Heart right ventricle (tissue), 16 donors: ENCODE data around the gene BPTF. TPM values are rescaled to one million over a fixed set of nuclear protein-coding genes. Genes with fewer than 3 reads are reported as not detected.

Source experiments
- ATAC-seq, 8 donors: fragments of 200-7000 bp; cut with Tn5 transposase; one replicate each; pipeline ENCODE4 v1.9.1; 2020; ENCODE audit warnings: mild to moderate bottlenecking in 8 of 8, moderate library complexity in 8 of 8, moderate number of reproducible peaks in 1 of 8
- DNase-seq, 2 donors: peaks; one replicate each; pipeline ENCODE4 v3.0.0-alpha.2; 2020
- H3K27ac ChIP-seq, 10 donors: fragments of 200-600 bp; sonication (generic) in 2 of 10; one replicate each; pipeline versions ENCODE4 v1.5.0 to v1.8.0; 2020 to 2022; ENCODE audit warnings: mild to moderate bottlenecking in 3 of 10
- H3K27me3 ChIP-seq, 7 donors: fragments of 200-600 bp; one replicate each; pipeline ENCODE4 v1.8.0; 2021 to 2022; ENCODE audit warnings: mild to moderate bottlenecking in 2 of 7
- H3K36me3 ChIP-seq, 9 donors: fragments of 200-600 bp; sonication (generic) in 1 of 9; one replicate each; pipeline versions ENCODE4 v1.5.0 to v1.8.0; 2020 to 2022; ENCODE audit warnings: mild to moderate bottlenecking in 2 of 9
- H3K4me1 ChIP-seq, 9 donors: fragments of 200-600 bp; sonication (generic) in 1 of 9; one replicate each; pipeline versions ENCODE4 v1.5.0 to v1.8.0; 2020 to 2022; ENCODE audit warnings: mild to moderate bottlenecking in 4 of 9
- H3K4me3 ChIP-seq, 10 donors: fragments of 200-600 bp; sonication (generic) in 2 of 10; one replicate each; pipeline versions ENCODE4 v1.5.0 to v1.8.0; 2020 to 2022; ENCODE audit warnings: mild to moderate bottlenecking in 7 of 10, moderate library complexity in 2 of 10
- H3K9me3 ChIP-seq, 11 donors: fragments of 200-600 bp in 10 of 11; sonication (generic) in 2 of 11; one replicate each; pipeline versions ENCODE4 v1.5.0 to v1.8.0; 2013 to 2022; ENCODE audit warnings: mild to moderate bottlenecking in 2 of 11, control low read depth in 1 of 11, moderate library complexity in 1 of 11
- WGBS, 2 donors: extraction: QIAGEN DNeasy Blood & Tissue Kit; methylation state at CpG; one replicate each; pipeline ENCODE4 v1.1.7; 2013; ENCODE audit warnings: inconsistent platforms in 1 of 2; 5-methylcytosine and 5-hydroxymethylcytosine counted together
- intact Hi-C, 10 donors: fragments of 100-400 bp; cut with DNase I; formaldehyde crosslinking; loops; one replicate each; pipeline versions ENCODE4 v1.11.1 to v1.14.2; 2022
- polyA plus RNA-seq, 2 donors: library from polyadenylated mRNA; stranded (reverse); fragments of 200-250 nt; gene quantifications; one replicate each; pipeline ENCODE4 v1.2.3, GENCODE V29; 2013
- total RNA-seq, 10 donors: library from RNA; stranded (reverse); fragmentation: NEBNext Ultra II Directional in 3 of 10; extraction: Animal tissue kit (Norgen Biotek cat#: 25700) in 3 of 10; gene quantifications; one replicate each; pipeline versions ENCODE4 v1.2.1 to v1.2.4, GENCODE V29; 2021 to 2023
- TF ChIP-seq, protein P1 (sequence below), 9 donors: fragments of 200-600 bp; sonication (generic) in 2 of 9; IDR thresholded peaks; one replicate each; pipeline versions ENCODE4 v1.5.0 to v1.8.0; 2021 to 2022; ENCODE audit warnings: antibody characterized with exemption in 9 of 9, mild to moderate bottlenecking in 5 of 9, moderate library complexity in 1 of 9
- donor health status: Arrhythmogenic right ventricular cardiomyopathy.
- donor health status: ischemic (EF 13 %, LVEDD 7.1; RV severe dilation, severe dysfunction).
- donor health status: healthy with polysubstance abuse.
- donor health status: DM: no; HTN: yes; CAD: no.
- donor health status: DM: no; HTN: no; CAD: no.
- donor health status: ischemic (EF 25% LVEDD 6.9; RV normal size, moderate dysfunction).
- donor health status: ischemic (EF 25% LVEDD 5.7; RV mildly dilated, moderate dysfunction).
- donor health status: healthy.
- donor health status: DM: yes; HTN: yes; CAD: no.
- donor health status: Ischemic cardiomyopathy.
- donor health status: ischemic (EF 35%, LVEDD 5.7; RV mildly dilated, moderate dysfunction).
- donor health status: nonischemic (EF 11% LVEDD 7.7; RV severe dilation, severe dysfunction).
- donor health status: DM: yes; HTN: yes; CAD: no.
- donor health status: PGD.
- donor health status: ischemic (EF 29% LVEDD 5.4; RV normal size, mild dysfunction).
- donor health status: nonischemic (EF 23%, LVEDD 6.1; RV moderate dilation, normal function).

The BPTF gene
- total and polyA plus RNA-seq, 12 donors = 9.2 to 102 (median 76.9) TPM

DNA sequence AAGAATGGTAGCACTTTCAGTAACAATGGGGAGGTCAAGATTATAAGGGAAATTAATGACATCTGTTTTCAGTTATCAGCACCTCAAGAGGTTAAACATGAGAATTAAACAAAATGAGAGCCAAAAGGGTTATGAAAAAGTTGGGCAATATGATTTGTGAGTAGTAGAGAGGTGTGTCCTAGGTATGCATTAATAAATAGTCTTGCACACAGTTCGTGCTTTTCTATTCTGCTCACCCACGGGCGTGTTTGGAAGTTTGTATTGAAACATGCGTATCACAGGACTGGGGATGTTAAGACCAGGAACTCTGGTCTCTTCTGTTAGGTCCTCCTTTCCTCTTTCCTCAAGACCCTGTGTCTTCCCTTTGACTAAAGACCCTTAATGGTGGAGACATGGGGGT, 6.0 kb downstream of the BPTF start:
- TF ChIP-seq, protein P1, sequence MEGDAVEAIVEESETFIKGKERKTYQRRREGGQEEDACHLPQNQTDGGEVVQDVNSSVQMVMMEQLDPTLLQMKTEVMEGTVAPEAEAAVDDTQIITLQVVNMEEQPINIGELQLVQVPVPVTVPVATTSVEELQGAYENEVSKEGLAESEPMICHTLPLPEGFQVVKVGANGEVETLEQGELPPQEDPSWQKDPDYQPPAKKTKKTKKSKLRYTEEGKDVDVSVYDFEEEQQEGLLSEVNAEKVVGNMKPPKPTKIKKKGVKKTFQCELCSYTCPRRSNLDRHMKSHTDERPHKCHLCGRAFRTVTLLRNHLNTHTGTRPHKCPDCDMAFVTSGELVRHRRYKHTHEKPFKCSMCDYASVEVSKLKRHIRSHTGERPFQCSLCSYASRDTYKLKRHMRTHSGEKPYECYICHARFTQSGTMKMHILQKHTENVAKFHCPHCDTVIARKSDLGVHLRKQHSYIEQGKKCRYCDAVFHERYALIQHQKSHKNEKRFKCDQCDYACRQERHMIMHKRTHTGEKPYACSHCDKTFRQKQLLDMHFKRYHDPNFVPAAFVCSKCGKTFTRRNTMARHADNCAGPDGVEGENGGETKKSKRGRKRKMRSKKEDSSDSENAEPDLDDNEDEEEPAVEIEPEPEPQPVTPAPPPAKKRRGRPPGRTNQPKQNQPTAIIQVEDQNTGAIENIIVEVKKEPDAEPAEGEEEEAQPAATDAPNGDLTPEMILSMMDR (IDR thresholded peaks at IDR 0.05) = no peak
- Histone ChIP-seq H3K4me3 (no peak overlapping the region), H3K27me3 (no peaks in the 10 kb centered on the region), H3K9me3 (no peaks in the 10 kb centered on the region), H3K4me1 (peaks cover 4 to 79% (median 57%) of the 10 kb centered on the region in 9 donors), H3K27ac (no peak overlapping the region), H3K36me3 (no peaks in the 10 kb centered on the region)
- ATAC-seq (no peak), DNase-seq (no peak)
- intact Hi-C loops = no loop called here
- WGBS, 2 donors = 86 to 87% methylated on average over 4 of the region's 4 CpGs

DNA sequence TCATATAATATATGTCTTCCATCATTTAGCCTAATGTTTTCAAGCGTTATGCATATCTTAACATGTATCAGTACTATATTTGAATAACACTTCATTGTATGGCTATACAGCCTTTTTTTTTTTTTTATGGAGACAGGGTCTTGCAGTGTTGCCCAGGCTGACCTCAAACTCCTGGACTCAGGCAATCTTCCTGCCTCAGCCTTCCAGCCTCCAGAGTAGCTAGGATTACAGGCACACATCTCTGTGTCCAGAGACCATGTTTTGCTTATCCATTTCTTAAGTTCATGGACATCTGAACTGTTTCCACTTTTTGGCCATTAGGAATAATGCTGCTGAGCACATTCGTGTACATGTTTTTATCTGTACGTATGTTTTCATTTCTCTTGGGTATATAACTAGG, 7.8 kb downstream of the BPTF start:
- DNase-seq (no peak), ATAC-seq (no peak)
- 91 to 93% methylated on average over 3 of the region's 3 CpGs for WGBS, 2 donors
- TF ChIP-seq, protein P1 (IDR thresholded peaks at IDR 0.05) = no peak
- Histone ChIP-seq H3K4me3 (no peak overlapping the region), H3K9me3 (no peaks in the 10 kb centered on the region), H3K36me3 (no peaks in the 10 kb centered on the region), H3K27me3 (no peaks in the 10 kb centered on the region), H3K4me1 (peaks cover 4 to 73% (median 59%) of the 10 kb centered on the region in 9 donors), H3K27ac (no peak overlapping the region)
- intact Hi-C loops = no loop called here

DNA sequence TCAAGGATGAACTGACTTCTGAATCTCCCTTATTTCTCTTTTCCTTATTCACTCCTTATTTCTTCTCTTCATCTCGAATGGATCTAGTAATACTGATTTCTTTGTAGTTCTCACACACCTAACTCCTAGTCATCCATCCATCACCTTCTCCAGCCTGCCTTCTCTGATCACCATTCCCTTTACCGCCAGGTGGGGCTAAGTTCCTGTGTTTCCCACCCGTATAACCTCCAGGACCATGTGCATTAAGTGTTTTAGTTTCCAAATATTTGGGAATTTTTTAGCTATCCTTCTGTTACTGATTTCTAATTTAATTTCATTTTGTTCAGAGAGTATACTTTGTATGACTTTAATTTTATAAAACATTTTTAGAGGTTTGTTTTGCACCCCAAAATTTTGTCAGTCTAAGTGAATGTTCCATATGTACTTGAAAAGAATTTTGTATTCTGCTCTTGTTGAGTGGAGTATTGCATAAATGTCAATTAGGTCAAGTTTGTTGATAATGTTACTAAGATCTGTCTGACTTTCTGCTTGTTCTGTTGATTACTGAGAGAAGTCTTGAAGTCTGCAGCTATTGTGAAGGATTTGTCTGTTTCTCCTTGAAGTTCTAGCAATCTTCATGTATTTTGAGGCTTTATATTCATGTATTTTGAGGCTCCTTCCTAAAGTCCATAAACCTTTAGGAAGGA, 8.8 kb downstream of the BPTF start:
- peaks cover 4 to 72% (median 53%) of the 10 kb centered on the region in 9 donors for H3K4me1 ChIP-seq
- 86 to 89% methylated on average over 3 of the region's 3 CpGs for WGBS, 2 donors

DNA sequence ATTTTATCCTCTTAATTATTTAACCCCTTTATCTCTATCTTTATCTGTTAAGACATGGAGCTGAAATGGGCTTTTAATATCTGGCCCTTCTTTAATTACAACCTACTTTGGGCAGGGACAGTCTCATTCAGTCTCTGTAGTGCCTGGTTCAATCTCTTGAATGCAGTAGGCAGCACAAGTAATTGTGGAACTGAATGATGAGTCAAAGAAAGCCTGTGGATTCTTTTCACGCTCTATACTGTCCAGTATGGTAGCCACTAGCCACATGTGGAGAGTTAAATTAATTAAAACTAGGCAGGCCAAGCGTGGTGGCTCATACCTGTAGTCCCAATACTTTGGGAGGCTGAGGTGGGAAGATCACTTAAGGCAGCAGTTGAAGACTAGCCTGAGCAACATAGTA, 9.3 kb downstream of the BPTF start:
- ATAC-seq = no peak
- TF ChIP-seq, protein P1 (IDR thresholded peaks at IDR 0.05) = no peak
- peaks cover 4 to 70% (median 48%) of the 10 kb centered on the region in 9 donors for H3K4me1 ChIP-seq
- H3K9me3 ChIP-seq = no peaks in the 10 kb centered on the region
- 97 to 99% methylated on average over 2 of the region's 2 CpGs for WGBS, 2 donors
- no peak for DNase-seq
- intact Hi-C loops = no loop called here
- H3K4me3 ChIP-seq = no peak overlapping the region
- H3K27me3 ChIP-seq = no peaks in the 10 kb centered on the region
- H3K36me3 ChIP-seq = no peaks in the 10 kb centered on the region
- H3K27ac ChIP-seq = no peak overlapping the region

More for the DNA sequence above, 8.8 kb downstream of the BPTF start:
- DNase-seq (no peak), ATAC-seq (no peak)
- Histone ChIP-seq H3K27me3 (no peaks in the 10 kb centered on the region), H3K4me3 (no peak overlapping the region), H3K36me3 (no peaks in the 10 kb centered on the region), H3K27ac (no peak overlapping the region), H3K9me3 (no peaks in the 10 kb centered on the region)
- TF ChIP-seq, protein P1 (IDR thresholded peaks at IDR 0.05) = no peak
- intact Hi-C loops = no loop called here
